HG03469 (cell line): ENCODE results near the gene GPR155.

ENCODE experiments used
- ATAC-seq: cut with Tn5 transposase; IDR thresholded peaks from one replicate; pipeline ENCODE4 v1.9.1; 2021; ENCODE audit warnings: mild to moderate bottlenecking, moderate library complexity, moderate number of reproducible peaks; ENCODE audit not compliant: unreplicated experiment

Gene GPR155, protein sequence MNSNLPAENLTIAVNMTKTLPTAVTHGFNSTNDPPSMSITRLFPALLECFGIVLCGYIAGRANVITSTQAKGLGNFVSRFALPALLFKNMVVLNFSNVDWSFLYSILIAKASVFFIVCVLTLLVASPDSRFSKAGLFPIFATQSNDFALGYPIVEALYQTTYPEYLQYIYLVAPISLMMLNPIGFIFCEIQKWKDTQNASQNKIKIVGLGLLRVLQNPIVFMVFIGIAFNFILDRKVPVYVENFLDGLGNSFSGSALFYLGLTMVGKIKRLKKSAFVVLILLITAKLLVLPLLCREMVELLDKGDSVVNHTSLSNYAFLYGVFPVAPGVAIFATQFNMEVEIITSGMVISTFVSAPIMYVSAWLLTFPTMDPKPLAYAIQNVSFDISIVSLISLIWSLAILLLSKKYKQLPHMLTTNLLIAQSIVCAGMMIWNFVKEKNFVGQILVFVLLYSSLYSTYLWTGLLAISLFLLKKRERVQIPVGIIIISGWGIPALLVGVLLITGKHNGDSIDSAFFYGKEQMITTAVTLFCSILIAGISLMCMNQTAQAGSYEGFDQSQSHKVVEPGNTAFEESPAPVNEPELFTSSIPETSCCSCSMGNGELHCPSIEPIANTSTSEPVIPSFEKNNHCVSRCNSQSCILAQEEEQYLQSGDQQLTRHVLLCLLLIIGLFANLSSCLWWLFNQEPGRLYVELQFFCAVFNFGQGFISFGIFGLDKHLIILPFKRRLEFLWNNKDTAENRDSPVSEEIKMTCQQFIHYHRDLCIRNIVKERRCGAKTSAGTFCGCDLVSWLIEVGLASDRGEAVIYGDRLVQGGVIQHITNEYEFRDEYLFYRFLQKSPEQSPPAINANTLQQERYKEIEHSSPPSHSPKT

DNA sequence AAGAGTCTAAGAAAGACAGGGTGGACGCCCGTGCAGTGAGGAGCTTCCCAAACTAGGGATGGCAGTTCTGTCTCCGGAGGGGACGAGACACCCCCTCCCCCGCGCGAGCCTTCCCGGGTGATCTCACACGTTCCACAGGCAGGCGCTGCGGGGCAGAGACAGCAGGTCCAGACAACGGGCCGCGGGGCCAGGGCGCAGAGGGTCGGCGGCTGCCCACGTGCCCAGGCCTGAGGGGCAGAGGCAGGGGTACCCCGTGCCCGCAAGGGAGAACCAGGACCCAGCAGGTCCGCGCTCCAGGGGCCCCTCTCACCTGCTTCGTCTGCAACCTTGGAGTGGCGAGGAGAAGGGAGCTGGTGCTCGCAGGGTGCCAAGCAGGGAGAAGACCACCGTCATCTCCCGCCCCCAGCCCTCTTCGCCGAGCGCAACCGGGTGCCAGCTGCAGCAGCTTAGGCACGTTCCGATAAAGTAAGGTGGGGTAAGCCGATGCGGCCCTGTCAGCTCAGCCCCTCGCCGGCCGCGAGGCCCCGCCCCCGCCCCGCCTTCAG, at the start of gene GPR155:
GPR155 (minus strand) TSS at position 467 of the 545 bp plus-strand sequence. CDS start 5,073 bp downstream, outside the sequence.
- peak; percentile 27 for ATAC-seq

DNA sequence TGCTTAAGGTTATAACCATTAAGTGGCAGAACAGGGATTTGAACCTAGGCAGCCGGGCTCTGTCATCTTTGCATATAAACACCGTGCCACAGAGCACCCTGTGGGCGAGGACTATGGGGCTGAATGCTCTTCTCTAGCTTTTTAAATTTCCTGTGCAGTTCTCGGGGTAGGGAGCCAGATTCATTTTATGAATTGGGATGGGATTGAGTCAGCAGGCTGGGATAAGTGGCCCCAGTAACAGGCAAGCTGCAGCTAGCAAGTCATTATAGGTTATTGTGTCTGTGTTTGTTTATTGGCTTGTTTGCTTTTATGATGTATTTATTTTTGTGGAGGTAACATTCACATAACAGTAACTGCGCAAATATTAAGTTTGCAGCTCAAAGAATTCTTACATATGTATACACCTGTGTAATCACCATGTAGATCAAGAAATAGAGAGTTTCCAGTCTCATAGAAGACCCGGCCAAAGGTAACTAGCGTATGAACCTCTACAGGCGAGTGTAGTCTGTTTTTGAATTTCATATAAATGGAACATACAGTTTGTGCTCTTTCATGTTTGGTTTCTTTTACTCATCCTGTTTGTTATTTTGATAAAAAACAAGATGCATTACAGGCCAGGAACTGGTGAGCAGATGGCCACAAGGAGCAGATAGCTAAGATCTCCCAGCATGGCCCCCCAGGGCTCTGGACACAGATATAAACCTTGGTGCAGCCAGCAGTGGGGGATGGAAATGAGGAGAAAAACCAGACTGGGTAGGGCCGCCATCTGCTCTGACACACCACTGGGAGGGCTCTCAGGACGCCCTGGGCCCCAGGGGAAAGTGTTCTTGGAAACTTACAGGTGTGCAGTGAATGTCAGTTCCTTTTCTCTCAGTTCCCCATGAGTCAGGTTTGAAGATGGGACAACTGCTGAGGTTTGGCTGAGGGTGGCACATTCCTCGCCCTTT, 49.2 kb upstream of the GPR155 start:
- no peak for ATAC-seq

DNA sequence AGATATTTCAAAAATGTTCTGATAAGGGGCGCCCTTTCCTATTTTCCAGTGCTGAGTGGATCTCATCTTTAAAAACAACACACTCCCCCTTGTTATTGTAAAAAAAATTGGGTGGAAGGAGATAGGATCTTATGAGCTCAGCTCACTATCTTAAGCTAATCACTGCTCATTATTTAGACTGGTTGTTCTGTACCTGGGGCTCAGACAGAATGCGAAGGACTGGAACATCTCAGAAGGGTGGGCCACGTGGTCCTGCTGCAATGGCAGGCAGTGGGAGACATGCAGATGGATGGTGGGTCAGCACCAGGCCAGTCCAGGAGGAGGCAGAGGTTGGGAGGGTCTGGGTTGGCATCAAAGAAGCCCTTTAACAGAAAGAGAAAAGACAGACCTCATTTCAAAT, 48.3 kb upstream of the GPR155 start:
- no peak for ATAC-seq

DNA sequence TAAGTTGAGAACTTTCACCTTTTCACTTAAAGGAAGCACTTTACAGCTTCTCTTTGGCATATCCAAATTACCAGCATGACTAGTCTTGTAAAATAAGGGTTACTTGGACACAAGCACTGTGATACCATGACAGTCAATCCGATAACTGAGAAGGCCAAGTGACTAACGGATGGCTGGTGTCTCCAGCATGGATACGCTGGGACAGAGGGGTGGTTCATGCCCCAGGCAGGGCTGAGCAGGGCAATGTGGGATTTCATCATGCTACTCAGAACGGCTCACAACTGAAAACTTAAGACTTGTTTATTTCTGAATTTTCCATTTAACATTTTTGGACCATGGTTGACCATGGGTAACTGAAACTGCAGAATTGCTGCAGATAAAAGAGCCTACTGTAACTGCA, 43.1 kb upstream of the GPR155 start:
- ATAC-seq = no peak

DNA sequence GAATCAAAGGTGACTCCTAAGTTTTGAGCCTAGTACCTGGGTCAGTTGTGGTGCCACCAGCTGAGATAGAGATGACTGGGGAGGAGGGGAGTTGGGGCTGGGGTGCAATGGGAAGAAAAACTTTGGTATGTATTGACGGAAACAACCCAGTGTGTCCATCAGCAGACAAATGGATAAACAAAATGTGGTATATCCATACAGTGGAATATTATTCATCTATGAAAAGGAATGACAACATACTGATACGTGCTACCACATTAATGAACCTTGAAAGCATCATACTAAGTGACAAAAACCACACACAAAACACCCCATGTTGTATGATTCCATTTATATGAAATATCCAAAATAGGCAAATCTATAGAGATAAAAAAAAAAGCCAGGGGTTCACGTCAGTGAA, 41.1 kb upstream of the GPR155 start:
- no peak for ATAC-seq

DNA sequence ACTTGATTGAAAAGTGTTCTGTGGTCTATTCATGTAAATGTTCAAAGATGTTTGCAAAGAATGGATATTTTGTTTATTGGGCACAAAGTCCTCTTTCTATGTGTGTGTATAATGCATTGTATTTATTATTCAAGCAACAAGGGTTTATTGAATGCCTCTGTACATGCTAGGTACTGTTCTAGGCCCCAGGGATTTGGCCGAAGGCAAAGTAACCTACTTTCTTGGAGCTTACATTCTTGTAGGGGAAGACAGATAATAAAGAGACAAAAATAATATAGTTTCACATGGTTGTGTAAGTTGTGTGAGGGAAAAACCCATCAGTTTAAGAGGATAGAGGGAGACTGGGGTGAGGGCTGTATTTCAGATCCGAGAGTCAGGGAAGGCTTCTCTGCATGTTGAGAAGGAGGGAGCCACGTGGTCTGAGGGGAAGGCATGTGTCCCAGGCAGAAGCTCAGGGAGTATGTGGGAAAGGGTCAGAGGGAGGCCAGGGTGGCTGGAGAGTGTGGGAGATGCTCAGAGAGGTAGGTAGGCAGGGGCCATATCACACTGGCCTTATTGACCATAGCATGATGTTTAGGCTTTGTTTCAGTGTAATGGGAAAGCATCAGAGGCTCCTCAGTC, 40.4 kb upstream of the GPR155 start:
- ATAC-seq = no peak

DNA sequence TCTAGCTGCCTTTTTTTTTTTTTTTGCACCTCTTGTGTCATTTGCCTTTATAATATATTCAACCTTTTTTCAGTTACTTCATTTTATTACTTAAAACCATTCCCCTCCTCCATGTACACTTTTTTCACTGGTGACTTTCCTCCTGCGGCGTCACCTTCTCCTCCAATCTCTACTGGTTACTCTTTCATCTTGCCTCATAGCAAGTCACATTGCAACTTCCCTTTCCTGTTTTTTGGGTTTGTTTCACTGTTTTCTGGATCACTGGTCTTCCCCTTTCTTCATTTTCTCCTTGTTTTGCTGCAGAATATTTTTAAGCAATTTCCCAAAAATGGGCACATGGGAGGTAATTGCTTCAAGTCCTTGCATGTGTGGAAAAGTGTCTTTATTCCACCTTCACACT, 37.7 kb upstream of the GPR155 start:
- no peak for ATAC-seq

DNA sequence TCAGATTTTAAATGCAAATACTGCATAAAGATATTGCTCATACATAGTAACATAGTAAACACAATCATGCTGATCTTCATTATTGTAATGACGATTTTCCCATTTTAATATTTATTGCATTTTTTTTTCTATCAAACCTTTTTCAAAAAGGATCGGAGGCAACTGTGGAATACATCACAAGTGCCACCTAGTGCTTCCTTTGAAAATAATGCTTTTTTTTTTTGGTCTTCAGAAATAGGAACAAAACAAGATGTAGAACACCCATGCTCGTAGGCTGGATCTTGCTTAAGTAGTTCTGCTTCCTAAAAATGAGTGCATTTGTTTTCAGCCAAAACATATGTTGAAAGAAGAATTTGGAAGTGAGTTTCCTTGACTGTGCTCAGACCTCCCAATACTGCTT, 35.7 kb upstream of the GPR155 start:
- ATAC-seq = no peak

DNA sequence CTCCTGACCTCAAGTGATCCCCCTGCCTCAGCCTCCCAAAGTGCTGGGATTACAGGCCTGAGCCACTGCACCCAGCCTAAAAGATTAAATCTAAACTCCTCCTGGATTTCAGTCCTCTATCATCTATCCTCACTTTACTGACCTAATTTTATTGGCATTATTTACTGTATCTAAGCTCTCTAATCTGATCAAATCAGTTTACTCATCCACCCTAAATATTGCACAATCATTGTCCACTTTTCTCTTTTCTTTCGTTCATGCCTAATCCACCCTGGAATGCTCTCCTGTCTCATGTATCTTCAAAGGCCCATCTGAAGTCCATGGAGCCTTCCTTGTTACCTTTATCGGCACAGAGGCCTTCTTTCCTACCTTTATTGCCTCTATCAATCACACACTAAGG, 31.6 kb upstream of the GPR155 start:
- no peak for ATAC-seq

DNA sequence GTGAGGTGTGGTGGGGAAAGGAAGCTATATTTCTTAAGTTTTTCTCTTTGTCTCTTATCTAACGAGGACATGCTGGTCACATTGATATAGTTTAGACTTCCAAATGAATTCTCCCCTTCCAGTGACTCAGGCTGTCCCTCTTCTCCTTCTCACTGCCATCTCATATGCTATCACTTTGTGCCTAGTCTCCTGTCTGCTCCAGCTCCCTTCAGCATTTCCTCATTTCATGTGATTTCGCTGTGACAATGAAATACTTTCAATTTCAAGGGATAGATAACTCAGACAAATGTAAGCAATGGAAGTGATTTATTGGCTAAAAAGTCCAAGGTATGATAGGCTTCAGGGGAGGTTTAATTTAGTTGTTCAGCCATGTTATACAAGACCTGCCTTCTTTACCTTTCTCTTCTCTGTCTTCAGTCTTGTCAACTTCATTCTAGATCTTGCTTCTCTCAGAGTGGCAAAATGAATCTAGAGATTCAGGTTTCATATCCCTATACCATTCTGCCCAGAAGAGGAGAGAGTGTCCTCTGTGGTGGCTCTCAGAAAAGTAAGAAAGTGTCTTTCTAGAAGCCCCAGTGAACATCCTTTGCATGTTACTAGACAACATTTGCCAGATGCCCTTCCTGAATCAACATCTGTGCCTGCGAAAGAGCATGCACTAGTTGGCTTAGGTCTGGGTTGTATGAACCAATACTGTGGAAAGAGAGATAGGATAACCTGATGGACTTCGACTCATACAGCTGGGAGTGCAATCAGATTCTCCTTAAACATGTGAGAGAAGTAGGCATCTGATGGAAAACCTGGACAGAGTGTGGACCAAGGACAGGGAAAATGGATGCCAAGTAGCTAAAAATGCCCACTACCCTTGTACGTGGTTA, 29.9 kb upstream of the GPR155 start:
- ATAC-seq = no peak

DNA sequence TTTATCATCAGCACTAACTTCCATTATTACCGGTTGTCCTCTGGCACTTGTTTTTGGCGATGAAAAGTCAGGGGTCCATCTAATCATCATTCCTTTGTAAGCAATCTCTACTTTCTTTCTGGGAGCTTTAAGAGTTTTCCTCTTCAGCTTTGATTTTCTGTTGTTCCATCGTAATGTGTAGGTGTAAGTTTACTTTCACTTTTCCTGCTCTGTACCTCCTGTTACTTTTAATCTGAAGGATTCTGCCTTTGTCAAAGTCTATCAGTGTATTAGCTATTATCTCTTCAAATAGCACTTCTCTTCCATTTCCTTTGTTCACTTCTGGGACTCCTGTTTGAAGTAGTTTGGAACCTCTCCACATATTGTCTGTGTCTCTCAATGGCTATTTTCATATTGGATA, 25.5 kb upstream of the GPR155 start:
- ATAC-seq = no peak

DNA sequence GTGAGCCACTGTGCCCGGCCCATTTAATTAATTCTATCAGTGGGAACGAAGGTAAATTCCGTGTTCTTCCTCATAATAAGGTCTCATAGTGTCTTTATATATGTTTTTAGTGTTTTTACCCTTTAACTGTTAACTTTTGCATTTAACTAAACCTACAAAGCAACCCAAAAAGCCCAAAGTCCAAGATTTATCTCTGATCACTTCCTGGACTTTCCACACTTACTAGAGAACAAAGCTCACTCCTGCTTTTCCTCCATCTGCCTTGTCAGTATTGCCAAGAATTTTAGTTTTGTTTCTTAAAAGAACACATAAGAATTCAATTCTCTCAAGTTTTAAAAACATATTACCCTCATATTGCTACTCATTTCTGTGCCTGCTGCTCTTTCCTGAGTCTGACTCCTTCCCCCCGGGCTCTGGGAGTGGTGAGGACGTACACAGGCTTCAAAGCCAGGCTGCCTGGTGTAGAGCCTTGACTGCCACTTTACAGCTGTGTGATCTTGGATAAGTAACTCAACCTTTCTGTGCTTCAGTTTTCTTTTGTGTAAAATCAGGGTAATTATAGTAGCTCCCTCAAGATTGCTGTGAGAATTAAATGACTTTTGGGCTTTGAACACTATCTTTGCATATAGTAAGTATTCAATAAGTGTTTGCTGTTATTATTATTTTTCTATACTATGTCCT, 24.9 kb upstream of the GPR155 start:
- ATAC-seq = no peak

DNA sequence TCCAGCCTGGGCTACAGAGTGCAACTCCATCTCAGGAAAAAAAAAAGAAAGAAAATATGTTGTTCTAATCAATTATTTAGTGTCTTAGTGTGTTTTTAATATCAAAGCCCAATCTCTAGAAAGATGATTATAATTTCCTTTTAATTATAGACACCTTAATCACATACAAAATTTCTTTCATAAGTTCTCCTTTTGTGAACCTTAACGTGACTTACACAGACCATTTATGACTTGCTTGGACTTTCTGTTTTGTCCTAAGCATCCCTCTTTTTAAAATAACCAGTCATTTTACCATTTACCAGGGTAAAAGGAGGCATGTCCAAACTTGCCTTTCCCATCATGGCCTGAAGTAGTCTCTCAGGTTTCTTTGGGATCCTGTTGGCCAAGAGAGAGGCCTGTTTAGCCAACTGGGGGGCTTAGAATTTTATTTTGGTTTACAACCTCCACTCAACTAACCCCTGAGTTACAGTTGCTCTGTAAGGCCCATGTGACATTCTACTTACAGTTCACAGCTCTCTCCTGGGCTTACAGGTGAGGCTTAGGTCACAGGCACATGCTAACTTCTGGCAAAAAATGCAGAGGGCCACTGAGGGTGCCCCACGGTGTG, 23.9 kb upstream of the GPR155 start:
- ATAC-seq = no peak

DNA sequence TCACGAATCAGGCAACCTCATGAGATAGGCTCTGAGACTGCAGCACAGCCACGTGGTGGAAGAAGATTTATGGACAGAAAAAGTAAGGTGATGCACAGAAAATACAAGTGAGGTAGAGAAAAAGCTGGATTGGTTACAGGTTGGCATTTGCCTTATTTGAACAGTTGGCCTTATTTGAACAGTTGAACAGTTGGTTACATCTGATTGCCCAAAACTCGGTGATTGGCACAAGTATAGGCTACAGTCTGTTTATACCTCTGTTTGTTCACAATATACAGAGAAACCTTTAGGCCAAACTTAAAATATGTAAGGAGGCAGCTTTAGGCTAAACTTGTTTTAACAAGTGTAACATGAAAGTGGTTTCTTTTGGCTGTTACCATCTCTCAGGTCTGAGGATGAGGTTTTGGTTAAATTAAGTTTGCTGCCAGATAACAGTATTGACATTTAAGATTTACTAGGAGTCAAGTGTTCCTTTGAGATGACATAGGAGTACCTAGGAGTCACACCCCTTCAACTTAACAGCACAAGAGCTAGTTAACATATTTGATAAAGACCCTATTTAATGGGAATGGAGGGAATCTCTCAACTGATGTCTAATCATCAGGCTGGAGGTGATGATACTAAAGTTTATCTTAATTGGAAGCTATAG, 16.5 kb upstream of the GPR155 start:
- no peak for ATAC-seq

DNA sequence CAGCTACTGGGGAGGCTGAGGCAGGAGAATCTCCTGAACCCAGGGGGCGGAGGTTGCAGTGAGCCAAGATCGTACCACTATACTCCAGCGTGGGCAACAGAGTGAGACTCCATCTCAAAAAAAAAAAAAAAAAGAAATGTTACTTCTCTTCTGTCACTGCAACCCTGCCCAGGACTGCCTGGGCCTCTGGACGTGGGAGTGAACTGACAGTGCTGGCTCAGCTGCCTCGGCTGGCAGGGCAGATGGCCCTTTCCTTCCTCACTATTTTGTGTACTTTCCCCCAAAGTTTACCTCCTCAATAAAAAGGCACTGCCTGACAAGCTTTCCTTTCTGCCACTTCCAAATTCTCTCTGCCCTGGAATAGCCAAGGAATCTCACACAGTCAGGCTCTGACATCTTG, 12.5 kb upstream of the GPR155 start:
- ATAC-seq = no peak

DNA sequence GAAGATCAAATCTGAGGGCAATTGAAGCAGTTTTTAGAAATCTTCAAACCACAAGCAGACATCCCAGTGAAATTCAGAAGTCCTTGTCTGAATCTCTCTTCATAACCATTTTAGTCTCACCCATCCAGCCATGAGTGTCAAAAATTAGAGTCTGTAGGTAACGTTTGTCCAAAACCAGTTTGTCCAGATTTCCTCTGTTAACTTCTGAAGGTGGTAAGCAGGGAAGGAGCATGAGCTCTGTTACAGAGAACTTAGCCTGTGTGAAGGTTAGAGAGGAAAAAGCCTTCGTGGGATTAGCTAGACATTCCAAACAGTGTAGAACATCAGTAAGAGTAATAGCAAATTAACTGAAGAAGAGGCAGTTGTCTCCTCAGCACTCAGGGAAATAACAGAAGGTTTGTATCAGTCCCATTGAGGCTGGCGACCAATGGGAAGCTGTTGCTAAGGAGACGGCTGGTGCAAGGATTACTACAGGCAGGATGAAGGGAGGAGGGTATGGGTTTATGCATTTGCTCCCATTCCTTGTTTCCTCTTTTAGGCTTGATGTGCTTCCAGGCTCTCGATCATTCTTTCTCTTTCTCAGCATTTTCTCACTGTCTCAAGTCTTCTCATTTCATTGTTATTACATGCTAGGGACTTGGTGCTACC, 8.7 kb upstream of the GPR155 start:
- no peak for ATAC-seq
